GM18951 (cell line): ENCODE measurements around the gene POF1B.
"Not testable (repeated sequence)": the region's sequence is repeated elsewhere in the genome, so short reads cannot be mapped to it uniquely, and the experiment has no call there.

Experiments
- POLR2A ChIP-seq: IDR thresholded peaks from 4 replicates; pipeline ENCODE4 v1.6.1; 2011; ENCODE audit warnings: mild to moderate bottlenecking; ENCODE audit not compliant: insufficient read length, insufficient read depth; ENCODE audit errors: extremely low read depth
- in situ Hi-C: fragments of 300-500 bp; cut with MboI; formaldehyde crosslinking; loops from one replicate; pipeline ENCODE4 v1.12.0; 2022; ENCODE audit warnings: low sequenced_read_pairs, mixed read lengths, inconsistent platforms; ENCODE audit not compliant: unreplicated experiment

The POF1B gene

GRCh38 chrX:85326234-85327059, 53.0 kb downstream of the POF1B start:
- in situ Hi-C loops, result no loop called here

GRCh38 chrX:85311348-85311747, 68.1 kb downstream of the POF1B start:
- in situ Hi-C loops, result not testable (repeated sequence)

More at GRCh38 chrX:85326234-85327059, 53.0 kb downstream of the POF1B start:
- TF ChIP-seq POLR2A, result no peak

- no peak for TF ChIP-seq POLR2A
- in situ Hi-C loops, result no loop called here
Observed at GRCh38 chrX:85309717-85310116, 69.7 kb downstream of the POF1B start.

- no peak for TF ChIP-seq POLR2A
- in situ Hi-C loops, result no loop called here
Observed at GRCh38 chrX:85303544-85303943, 75.9 kb downstream of the POF1B start.

GRCh38 chrX:85288992-85289723, 90.3 kb downstream of the POF1B start:
- no peak for TF ChIP-seq POLR2A
- in situ Hi-C loops, result no loop called here

- in situ Hi-C loops, result not testable (repeated sequence)
Observed at GRCh38 chrX:85285286-85285685, 94.2 kb downstream of the POF1B start.

- TF ChIP-seq POLR2A, result no peak
- in situ Hi-C loops, result no loop called here
Observed at GRCh38 chrX:85244450-85245211, 134.8 kb downstream of the POF1B start.

GRCh38 chrX:85243761-85244449, 135.6 kb downstream of the POF1B start, which contains the start of the genes SATL1 and ZNF711:
TSS of gene SATL1 (minus strand) at chrX:85243779. CDS start at chrX:85108968, 134,811 bp downstream.
TSS of gene ZNF711 (plus strand) at chrX:85243991. CDS start at chrX:85247573, 3,582 bp downstream.
- in situ Hi-C loops, result no loop called here
- TF ChIP-seq POLR2A, result no peak

GRCh38 chrX:85243155-85243554, 136.3 kb downstream of the POF1B start:
- TF ChIP-seq POLR2A, result no peak
- in situ Hi-C loops, result no loop called here
